ENCODE data around the gene PSTPIP1. TPM values are rescaled to one million over a fixed set of nuclear protein-coding genes. Genes with fewer than 3 reads are reported as not detected.

The PSTPIP1 gene
- total and polyA plus RNA-seq, 2 experiments from 2014 or later: 0.80 to 3.7 TPM

DNA sequence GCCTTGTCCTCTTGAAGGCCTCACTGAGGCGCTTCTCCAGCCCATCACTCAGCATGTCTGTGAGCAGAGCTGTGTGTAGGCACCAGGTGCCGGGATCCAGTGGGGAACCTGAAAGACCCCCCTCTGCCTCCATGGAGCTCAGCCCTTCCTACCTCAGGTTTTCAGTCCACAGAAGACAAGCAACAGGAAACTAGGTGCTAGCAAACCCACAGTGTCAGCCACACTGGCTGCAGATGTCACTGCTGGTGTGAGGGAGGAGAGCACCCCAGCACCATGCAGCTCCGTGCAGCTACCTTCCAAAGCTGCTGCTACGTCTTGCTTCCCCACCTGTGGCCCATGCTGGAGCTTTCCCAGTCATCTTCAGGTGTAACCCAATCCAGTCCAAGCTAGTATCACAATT is 17.9 kb downstream of the PSTPIP1 start:
- Histone ChIP-seq H3K4me1 (ENCODE audit: insufficient read depth) (no peaks in the 10 kb centered on the region), H3K79me2 (replicated peaks; ENCODE audit: insufficient read depth) (no peaks in the 10 kb centered on the region), H3K9me2 (ENCODE audit: insufficient read depth) (no peaks in the 10 kb centered on the region), H2AFZ (no peak overlapping the region), H3K4me2 (no peak overlapping the region), H4K20me1 (replicated peaks; ENCODE audit: insufficient read depth) (no peaks in the 10 kb centered on the region), H3K27me3 (ENCODE audit: insufficient read depth) (no peaks in the 10 kb centered on the region), H3F3A (replicated peaks; ENCODE audit: low read depth) (no peaks in the 10 kb centered on the region), H3K4me3 (no peak overlapping the region), H3K36me3 (ENCODE audit: insufficient read depth) (no peaks in the 10 kb centered on the region), H3K27ac (ENCODE audit: low read depth) (no peak overlapping the region)
- H3K27ac Mint-ChIP-seq: no peak overlapping the region
- no peaks in the 10 kb centered on the region for H3K9me3 Mint-ChIP-seq
- no peaks in the 10 kb centered on the region; the same call in 2 of the 3 replicates for H3K4me1 Mint-ChIP-seq
- peaks cover 8% of the 10 kb centered on the region for H3K27me3 Mint-ChIP-seq (ENCODE audit: insufficient read depth, low read depth, poor library complexity)
- ATAC-seq (no peak), DNase-seq (ENCODE audit: low spot score) (no peak)
- TF ChIP-seq POLR2AphosphoS5 (IDR thresholded peaks at IDR 0.05; ENCODE audit: low read depth) (no peak), NANOG (IDR thresholded peaks at IDR 0.05; ENCODE audit: borderline replicate concordance) (no peak), CREB1 (CRISPR knock-in tag; IDR thresholded peaks at IDR 0.05; ENCODE audit: low read depth) (no peak), EZH2 (IDR thresholded peaks at IDR 0.05; ENCODE audit: low read depth, unreplicated experiment) (no peak), EZH2phosphoT487 (IDR thresholded peaks at IDR 0.05; ENCODE audit: unreplicated experiment) (no peak), STAT1 (IDR thresholded peaks at IDR 0.05; ENCODE audit: unreplicated experiment) (no peak), ZNF462 (CRISPR knock-in tag; IDR thresholded peaks at IDR 0.05) (no peak), ETS1 (IDR thresholded peaks at IDR 0.05) (no peak)
- TF ChIP-seq, protein P1, sequence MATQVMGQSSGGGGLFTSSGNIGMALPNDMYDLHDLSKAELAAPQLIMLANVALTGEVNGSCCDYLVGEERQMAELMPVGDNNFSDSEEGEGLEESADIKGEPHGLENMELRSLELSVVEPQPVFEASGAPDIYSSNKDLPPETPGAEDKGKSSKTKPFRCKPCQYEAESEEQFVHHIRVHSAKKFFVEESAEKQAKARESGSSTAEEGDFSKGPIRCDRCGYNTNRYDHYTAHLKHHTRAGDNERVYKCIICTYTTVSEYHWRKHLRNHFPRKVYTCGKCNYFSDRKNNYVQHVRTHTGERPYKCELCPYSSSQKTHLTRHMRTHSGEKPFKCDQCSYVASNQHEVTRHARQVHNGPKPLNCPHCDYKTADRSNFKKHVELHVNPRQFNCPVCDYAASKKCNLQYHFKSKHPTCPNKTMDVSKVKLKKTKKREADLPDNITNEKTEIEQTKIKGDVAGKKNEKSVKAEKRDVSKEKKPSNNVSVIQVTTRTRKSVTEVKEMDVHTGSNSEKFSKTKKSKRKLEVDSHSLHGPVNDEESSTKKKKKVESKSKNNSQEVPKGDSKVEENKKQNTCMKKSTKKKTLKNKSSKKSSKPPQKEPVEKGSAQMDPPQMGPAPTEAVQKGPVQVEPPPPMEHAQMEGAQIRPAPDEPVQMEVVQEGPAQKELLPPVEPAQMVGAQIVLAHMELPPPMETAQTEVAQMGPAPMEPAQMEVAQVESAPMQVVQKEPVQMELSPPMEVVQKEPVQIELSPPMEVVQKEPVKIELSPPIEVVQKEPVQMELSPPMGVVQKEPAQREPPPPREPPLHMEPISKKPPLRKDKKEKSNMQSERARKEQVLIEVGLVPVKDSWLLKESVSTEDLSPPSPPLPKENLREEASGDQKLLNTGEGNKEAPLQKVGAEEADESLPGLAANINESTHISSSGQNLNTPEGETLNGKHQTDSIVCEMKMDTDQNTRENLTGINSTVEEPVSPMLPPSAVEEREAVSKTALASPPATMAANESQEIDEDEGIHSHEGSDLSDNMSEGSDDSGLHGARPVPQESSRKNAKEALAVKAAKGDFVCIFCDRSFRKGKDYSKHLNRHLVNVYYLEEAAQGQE (IDR thresholded peaks at IDR 0.05; ENCODE audit: unreplicated experiment): no peak
- no peak overlapping the region for H3K4me3 Mint-ChIP-seq
- H3K36me3 Mint-ChIP-seq (ENCODE audit: low read depth): no peaks in the 10 kb centered on the region
